Erythroblast (primary cell): Measurements from ENCODE around the gene GIGYF2.

Experiments
- DNase-seq, 2 experiments: peaks; one replicate each; lab custom pipeline; 2025; lab: John Stamatoyannopoulos, UW
- GATA1 ChIP-seq: IDR thresholded peaks from 2 replicates; pipeline ENCODE4 v1.6.1; 2011; ENCODE audit warnings: low read depth, mild to moderate bottlenecking, control low read depth, low read length, moderate library complexity
- POLR2A ChIP-seq: IDR thresholded peaks from 2 replicates; pipeline ENCODE4 v1.6.1; 2011; ENCODE audit warnings: mild to moderate bottlenecking, low read length

GIGYF2 gene

GRCh38 chr2:232836934-232837333 is 139.8 kb downstream of the GIGYF2 start:
- no peak for DNase-seq
- TF ChIP-seq GATA1, result no peak
- TF ChIP-seq POLR2A, result no peak

GRCh38 chr2:232838406-232838874 is 141.3 kb downstream of the GIGYF2 start:
- TF ChIP-seq POLR2A (no peak), GATA1 (no peak)
- peak; percentile 34 to 48 for DNase-seq

- TF ChIP-seq POLR2A (no peak), GATA1 (no peak)
- peak in 1 of 2 experiments; percentile 13 for DNase-seq
Measured at GRCh38 chr2:232839411-232840079, 142.4 kb downstream of the GIGYF2 start.

- no peak for DNase-seq
- TF ChIP-seq GATA1 (no peak), POLR2A (no peak)
Measured at GRCh38 chr2:232842689-232843088, 145.6 kb downstream of the GIGYF2 start.

- TF ChIP-seq POLR2A (no peak), GATA1 (no peak)
- peak in 1 of 2 experiments; percentile 9 for DNase-seq
Measured at GRCh38 chr2:232843834-232844233, 146.7 kb downstream of the GIGYF2 start.

GRCh38 chr2:232846055-232846454 is 148.9 kb downstream of the GIGYF2 start:
- no peak for TF ChIP-seq POLR2A
- TF ChIP-seq GATA1, result no peak
- DNase-seq, result no peak

- peak in 1 of 2 experiments; percentile 18 for DNase-seq
- TF ChIP-seq POLR2A (no peak), GATA1 (no peak)
Measured at GRCh38 chr2:232850039-232850438, 152.9 kb downstream of the GIGYF2 start.

GRCh38 chr2:232852081-232852480 is 154.9 kb downstream of the GIGYF2 start:
- peak in 1 of 2 experiments; percentile 24 for DNase-seq

GRCh38 chr2:232852676-232853075 is 155.5 kb downstream of the GIGYF2 start:
- TF ChIP-seq GATA1, result no peak
- TF ChIP-seq POLR2A, result no peak
- DNase-seq, result no peak

- peak; percentile 75 to 85 for DNase-seq
- TF ChIP-seq GATA1, result no peak
- no peak for TF ChIP-seq POLR2A
Measured at GRCh38 chr2:232854082-232854481, 157.0 kb downstream of the GIGYF2 start.

GRCh38 chr2:232857158-232857563 is 160.0 kb downstream of the GIGYF2 start:
- peak in 1 of 2 experiments; percentile 41 for DNase-seq
- no peak for TF ChIP-seq GATA1
- no peak for TF ChIP-seq POLR2A

- no peak for DNase-seq
- TF ChIP-seq GATA1 (no peak), POLR2A (no peak)
Measured at GRCh38 chr2:232859385-232859916, 162.3 kb downstream of the GIGYF2 start.

- no peak for TF ChIP-seq POLR2A
- TF ChIP-seq GATA1, result no peak
- DNase-seq, result no peak
Measured at GRCh38 chr2:232860593-232861241, 163.6 kb downstream of the GIGYF2 start.

- no peak for DNase-seq
- TF ChIP-seq GATA1 (no peak), POLR2A (no peak)
Measured at GRCh38 chr2:232861353-232861752, 164.2 kb downstream of the GIGYF2 start.
